HG03097 (cell line): ENCODE results near the gene UTS2R.
A peak's percentile ranks its signal among the peaks of the same experiment; 100 is the strongest.
"Not testable (repeated sequence)": the region's sequence is repeated elsewhere in the genome, so short reads cannot be mapped to it uniquely, and the experiment has no call there.

Source experiments
- ATAC-seq: cut with Tn5 transposase; IDR thresholded peaks from one replicate; pipeline ENCODE4 v1.9.1; 2021; ENCODE audit not compliant: unreplicated experiment, low FRiP score

UTS2R gene

DNA sequence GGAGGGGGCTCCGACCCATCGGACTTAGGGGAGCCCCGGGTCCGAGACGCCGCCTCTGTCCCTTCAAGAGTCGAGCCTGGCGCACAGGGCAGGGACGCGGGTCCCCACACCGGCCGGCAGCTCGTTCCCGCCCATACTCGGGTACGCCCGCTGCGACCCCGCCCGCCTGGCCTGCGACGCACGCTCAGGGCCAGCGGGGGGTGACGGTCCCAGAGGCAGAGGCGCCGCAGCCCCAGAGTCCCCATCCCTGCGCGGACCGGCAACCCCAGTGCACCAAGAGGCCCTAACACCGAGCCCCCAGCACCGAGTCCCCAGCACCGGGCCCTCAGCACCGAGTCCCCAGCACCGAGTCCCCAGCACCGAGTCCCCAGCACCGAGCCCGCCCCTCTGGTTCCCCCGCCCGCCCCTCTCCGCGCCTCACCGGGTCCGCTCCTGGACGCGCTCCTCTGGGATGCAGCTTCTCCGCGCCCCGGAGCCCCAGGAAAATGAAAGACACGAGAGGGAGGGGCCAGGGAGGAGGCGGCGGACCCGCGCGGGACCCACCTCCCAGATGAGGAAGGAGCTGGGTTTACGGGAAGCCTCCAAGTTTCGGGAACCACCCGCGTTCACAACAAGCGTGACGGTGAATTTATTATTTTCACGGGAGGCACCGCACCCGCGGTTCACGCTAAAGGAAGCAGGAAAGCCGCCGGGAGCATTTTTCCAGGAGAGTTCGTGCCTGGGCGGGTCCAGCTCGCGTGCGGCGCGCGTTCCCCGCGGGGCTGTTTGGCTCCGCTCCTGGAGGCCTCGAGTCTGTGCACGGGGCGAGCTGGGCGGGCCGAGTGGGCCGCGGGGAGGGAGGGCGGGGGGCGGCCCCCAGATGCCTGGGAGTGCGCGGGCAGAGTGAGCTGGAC lies 38.0 kb upstream of the UTS2R start, which contains the start of gene SECTM1:
TSS of gene SECTM1 (minus strand) at position 488 of the 893 bp plus-strand sequence. CDS start 6,526 bp downstream, outside the sequence.
- no peak for ATAC-seq

DNA sequence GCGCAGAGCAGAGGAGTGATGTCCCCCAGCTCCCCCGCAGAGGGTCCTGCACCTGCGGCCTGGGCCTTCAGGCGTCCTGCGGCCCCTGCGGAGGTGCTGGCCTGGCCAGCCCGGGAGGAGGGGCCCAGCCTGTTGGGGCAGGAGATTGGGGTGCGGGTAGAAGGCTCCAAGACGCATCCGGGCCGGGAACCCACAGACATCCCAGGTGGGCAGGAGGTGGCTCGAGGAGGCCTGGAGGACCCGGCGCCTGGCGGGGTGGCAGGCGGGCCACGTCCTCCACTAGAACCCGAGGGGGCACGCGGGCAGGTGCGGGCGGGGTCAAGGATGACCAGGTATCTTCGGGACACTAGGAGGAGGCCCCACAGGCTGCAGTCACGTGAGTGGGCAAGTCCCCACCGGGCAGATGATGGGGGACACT lies 37.4 kb upstream of the UTS2R start:
- ATAC-seq = no peak

DNA sequence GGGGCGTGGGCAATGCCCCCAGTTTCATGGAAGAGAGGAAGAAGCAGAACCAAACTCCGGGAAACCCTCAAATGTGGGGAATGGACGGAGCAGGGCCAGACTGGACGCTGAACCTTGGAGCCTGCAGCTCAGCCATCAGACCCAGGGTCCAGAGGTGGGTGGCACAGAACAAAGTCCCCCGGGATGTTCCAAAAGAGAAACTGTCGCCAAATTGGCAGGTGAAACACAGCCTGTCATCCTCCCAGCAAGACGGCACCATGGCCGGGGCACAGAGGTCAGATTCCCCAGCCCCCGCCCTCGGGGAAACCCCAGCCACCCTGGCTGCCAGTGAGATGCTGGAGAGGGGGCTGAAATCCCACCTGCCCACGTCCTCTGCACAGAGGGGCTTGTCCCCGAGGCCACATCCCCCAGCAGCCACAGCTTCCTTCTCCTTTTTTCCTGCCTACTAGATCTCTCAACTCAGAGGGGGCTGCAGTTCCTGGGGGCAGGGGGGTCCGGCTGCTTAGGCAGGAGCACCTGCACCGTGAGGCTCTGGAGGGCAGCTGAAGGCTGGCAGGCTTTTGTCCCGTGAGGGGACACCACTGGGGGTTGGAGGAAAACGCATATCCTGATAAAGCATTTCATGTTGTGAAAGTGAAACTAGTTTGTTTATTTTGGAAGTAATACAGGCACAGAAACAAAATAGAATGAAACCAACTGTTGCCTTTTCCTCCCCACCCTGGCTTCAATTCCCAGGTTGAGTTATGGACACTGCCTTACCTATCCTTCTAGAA lies 36.8 kb upstream of the UTS2R start:
- no peak for ATAC-seq

DNA sequence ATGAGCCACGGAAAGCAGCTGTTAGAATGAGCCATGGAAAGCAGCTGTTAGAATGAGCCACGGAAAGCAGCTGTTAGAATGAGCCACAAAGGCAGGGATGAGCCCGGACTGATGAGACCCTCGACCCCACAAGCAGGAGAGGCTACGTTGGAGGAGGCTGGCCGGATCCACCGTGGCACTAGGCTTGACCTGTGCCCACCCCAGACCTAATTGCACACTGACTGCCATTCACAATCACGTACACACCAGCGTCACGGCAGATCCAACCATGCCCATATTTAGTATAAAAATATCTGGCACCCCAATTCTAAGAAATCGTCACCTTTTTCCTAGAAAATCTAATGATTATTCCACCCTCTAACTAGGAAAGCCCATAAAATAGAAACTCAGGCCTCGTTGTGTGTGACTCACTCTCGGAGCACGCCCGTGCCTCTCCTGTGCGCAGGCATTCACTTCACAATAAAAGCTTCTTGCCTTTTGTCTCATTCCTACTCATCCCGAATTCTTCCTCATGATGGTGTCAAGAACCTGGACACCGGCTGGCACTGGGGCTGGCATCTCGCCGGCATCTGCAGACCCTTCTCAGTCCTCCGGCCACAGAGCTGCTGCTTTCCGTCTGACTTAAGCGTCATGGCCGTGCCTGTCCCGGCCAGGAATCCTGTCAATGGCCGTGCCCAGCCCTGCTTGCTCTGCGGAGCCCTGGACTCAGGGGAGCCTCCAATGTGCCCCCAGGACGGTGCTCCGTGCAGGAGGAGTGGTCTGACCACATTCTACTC lies 32.5 kb upstream of the UTS2R start:
- no peak for ATAC-seq

DNA sequence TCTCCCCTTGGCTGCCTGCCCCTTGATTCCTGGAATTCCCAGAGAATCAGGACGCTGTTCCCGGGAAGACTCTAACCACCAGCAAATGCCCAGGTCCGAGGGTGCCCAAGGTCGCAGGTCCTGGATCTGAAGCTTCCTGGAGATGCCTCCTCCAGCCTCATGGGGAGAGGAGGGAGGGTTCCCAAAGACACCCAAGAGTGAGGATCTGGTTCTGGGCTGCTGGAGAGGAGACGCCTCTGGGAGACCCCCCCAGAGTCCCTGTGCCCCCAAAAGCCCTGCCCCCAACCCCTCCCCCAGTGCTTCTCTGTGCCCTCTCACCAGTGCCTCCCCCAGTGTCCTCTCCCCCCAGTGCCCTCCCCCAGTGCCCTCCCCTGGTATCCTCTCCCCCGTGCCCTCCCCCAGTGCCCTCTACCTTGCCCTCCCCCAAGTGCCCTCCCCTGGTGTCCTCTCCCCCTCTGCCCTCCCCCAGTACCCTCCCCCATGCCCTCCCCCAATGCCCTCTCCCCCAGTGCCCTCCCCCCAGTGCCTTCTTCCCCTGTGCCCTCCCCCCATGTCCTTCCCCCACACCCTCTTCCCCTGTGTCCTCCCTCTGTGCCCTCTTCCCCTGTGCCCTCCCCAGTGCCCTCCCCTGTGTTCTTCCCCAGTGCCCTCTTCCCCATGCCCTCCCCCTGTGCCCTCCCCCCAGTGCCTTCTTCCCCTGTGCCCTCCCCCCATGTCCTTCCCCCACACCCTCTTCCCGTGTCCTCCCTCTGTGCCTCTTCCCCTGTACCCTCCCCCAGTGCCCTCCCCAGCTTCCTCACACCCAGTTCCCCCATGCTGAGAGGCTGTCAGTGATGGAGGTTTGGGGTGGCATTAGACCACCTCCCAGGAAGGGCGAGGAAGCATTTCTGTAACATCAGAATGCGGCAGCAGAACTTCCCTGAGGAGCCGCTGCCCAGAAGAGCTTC lies 31.7 kb upstream of the UTS2R start:
- ATAC-seq = no peak

DNA sequence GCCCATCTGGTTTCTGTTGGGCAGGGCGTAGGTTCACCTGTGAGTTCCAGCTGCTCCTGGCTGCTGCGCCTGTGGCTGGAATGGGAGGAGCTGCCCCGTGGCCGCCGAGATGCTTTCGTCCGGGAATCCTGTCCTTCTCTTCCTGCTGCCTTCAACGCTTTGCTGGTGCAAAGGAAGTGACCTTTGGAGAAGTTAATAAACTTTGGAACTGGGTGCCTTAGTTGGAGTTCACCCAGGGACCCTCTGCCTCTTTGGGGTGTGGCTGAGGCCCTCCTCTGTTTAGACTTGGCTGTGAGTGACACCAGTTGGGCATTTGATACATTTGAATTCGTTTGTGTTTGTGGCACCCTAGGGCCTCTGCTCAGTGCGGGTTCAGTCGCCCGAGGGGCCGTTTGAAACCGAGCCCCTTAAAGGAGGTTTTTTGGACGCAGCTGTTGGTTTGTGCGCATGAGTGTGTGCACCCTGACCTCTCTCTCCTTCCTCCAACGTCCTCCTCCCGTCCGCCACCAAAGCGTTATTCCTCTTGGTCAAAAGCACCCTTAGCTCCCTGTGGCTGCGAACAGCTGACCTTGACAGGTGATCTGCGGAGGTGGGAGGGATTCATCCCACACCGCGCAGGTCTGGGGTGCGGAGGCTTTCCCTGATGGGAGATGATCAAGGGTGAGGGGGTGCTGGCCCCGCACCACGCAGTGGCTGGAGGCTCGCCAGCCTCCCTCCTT lies 29.0 kb upstream of the UTS2R start:
- ATAC-seq = no peak

DNA sequence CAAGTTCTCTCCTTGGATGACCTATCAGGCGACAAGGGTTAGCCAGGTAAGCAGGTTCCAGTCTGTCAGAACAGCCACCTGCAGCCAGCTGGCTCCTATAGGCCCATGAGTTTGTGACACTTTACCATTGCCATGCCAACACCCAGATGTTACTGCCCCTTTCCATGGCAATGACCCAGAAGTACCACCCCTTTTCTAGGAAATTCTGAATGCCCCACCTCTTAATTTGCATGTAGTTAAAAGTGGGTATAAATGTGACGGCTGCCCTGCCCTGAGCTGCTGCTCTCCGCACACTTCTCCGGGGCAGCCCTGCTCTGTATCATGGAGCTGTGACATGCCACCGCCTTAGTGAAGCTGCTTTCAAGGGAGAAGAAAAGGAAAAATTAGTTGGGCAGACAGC lies 28.0 kb upstream of the UTS2R start:
- no peak for ATAC-seq

DNA sequence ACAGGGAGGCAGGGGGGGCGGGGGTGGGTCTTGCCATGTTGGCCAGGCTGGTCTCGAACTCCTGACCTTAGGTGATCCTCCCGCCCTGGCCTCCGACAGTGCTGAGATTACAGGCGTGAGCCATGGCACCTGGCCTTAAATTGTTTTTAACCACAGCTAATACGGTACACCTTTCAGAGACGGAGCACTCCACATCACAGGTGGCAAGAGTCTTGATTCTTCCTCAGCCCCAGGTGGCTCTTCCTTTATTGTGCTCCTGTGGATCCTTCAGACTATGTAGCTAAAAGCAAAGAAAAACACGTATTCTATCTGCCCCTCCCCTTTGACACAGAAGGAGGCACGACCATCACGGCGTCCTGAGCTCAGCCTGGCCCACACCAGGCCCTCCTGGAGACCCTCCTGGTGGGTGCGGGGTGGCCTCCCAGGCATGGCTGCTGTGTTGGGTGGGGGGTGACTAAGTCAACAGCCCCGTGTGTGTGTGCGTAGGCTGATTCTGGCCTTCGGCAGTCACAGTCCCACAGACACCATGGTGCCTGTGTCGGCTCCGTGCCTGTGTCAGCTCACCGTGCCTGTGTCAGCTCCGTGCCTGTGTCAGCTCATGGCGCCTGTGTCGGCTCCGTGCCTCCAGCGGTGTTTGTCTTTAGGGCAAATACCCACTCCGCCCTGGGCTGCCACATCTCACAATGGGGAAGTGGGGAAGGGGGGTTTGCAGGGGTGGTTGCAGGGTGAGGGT lies 27.2 kb upstream of the UTS2R start:
- ATAC-seq = no peak

DNA sequence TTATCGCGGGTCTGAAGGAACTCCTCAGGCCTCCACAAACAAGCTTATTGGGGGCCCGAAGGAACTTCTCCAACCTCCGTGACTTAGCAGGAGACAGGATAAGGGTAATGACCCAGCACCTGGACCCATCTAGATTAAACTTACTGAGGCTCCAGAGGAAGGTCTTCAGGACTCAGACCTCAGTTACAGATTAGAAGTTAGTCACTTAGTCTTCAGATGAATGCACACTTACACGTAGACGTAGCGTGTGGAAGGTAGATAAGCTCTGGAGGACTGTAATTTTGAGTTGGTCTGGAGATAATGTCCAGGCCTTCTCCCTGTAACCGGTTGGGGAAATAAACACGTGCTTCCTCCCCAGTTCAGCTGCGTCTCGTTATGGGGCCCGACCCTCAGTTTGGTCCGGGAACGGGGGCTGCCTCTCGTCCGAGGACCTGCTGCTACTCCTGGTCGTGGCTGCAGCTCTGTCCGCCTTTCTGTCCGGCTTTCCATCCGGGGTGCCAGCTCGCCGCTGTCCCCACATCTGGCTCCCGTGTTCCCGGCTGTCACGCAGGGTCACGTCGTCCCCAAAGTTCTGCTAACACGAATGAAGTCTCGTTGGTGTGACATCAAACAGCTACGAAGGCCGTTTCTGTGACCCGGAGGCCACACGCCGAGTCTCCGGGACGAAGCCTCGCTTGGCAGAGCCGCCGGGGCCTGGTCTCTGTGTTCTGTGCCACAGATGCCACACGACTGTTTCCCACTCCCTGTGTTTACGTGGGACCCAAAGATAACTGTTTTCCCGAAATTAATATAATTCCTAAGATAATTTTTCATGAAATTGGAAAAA lies 26.2 kb upstream of the UTS2R start:
- no peak for ATAC-seq

DNA sequence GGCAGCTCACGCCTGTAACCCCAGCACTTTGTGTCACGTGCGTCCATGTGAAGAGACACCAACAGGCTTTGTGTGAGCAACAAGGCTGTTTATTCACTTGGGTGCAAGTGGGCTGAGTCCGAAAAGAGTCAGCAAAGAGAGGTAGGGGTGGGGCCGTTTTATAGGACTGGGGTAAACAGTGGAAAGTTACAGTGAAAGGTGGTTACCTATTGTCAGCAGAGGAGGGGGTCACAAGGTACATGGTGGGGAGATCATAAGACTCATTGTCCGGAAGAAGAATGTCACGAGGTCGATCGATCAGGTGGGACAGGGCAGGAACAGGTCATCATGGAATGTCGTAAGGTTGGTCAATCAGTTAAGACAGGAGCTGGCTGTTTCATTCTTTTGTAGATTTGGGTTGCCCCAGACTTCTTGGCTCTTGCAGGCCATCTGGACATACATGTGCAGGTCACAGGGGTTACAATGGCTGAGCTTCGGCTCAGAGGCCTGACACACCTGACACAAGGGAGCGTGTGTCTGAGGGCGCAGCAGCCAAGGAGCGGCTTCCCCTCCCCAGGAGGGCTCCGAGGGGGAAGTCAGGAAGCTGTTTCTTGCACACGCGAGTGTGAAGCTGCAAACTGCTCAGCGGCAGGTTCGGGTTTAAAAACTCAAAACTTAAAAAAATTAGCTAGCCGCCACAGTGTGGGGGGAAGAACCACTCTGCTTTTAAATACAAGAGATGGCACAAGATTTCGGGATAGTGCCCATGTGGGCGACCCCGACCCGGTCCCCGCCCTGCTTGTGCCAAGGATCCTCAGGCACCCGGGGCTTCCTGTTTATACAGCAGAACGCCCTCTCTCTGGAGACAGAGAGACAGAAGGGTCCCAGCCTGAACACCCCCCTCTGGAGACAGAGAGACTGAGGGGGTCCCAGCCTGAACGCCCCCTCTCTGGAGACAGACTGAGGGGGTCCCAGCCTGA lies 24.9 kb upstream of the UTS2R start:
- ATAC-seq = no peak

DNA sequence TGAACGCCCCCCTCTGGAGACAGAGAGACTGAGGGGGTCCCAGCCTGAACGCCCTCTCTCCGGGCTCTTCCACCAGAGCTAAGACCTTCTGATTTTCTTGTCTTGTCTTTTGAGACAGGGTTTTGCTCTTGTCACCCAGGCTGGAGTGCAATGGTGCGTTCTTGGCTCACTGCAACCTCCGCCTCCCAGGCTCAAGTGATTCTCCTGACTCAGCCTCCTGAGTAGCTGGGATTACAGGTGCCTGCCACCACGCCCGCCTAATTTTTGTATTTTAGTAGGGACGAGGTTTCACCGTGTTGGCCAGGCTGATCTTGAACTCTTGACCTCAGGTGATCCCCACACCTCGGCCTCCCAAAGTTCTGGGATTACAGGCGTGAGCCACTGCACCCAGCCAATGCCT lies 23.6 kb upstream of the UTS2R start:
- not testable (repeated sequence) for ATAC-seq

DNA sequence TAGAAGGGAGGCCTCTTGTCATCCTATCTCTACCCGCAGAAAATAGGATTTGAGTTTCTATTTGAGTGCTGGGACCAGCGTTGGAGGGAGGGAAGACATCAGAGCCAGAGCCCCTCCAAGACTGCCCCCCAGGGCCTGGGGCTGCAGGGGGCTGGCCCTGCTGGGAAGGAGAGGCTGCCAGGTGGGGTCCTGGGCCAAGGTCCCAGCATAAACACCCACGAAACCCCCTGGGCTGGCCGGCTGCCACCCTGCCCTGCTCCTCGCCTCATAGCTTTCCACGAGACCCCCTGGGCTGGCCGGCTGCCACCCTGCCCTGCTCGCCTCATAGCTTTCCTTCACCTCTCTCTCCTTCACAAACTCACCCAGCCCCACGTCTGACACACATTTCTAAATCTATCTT lies 23.1 kb upstream of the UTS2R start:
- ATAC-seq = no peak

DNA sequence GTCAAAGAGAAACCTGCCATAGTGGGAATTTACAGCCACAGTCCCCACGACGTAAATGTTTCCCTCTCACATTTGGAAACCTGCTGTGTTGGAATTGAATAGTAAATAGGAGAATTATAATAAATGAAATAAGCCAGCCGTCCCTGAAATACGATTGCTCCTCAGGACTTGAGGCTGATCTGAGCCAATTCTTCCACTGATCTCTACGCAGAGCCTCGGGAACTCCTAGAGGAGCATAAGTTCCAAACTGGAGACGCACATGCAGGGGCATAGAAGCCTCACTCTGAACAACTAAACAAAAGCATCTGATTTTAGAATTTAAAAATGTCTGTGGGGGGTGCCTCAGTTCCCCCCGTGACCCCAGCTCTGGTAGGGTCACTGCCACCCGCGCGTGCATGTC lies 22.7 kb upstream of the UTS2R start:
- ATAC-seq = no peak

DNA sequence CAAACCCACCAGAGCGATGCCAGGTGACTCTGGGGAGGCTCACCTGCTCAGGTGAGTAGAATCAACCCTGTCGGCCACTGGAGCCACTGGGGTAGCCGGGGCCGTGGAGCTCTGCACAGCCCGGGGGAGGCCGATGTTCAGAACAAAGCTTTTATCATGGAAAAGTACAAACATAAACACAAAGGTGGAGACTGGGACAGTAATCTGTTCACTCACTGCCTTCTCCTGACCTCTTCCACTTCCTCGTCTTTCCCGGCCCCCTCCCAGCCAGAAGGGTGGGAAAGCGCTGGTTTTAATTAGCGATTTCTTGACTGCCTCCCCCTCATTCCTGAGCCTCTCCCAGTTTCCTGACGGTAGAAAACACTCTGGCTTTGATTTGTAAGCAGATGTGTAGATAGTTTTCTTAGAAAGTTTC lies 22.3 kb upstream of the UTS2R start:
- ATAC-seq = no peak

DNA sequence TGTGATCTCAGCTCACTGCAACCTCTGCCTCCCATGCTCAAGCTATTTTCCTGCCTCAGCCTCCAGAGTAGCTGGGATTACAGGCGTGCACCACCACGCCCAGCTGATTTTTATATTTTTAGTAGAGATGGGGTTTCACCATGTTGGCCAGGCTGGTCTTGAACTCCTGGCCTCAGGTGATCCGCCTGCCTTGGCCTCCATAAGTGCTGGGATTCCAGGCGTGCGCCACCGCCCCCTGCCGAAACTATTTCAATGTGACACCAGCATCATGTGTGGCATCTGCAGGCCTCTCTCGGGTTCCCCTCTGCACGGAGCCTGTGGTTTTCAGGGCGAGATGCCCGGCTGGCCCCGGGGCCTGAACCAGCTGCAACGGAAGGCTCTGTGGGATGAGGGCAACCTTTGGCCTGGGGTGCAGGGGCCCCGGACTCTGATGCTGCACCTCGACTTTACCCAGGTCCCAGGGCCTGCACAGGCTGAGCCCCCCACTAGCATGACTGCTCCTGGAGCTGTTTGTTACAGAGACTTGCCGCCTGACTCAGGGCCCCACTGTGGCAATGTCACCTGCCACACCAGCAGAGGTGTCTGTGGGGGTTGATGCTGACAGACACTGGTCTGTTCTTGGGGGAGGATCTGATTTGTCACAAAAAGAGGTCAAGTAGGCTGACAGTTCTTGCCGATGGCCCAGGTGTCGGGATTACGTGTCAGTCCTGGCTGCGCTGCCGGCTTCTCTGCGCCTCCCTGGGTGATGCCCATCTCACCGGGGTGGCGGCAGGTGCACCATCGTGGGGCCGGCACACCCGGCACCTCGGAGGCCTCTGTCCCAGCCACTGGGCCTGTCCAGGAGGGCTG lies 21.2 kb upstream of the UTS2R start:
- peak; percentile 27 for ATAC-seq

DNA sequence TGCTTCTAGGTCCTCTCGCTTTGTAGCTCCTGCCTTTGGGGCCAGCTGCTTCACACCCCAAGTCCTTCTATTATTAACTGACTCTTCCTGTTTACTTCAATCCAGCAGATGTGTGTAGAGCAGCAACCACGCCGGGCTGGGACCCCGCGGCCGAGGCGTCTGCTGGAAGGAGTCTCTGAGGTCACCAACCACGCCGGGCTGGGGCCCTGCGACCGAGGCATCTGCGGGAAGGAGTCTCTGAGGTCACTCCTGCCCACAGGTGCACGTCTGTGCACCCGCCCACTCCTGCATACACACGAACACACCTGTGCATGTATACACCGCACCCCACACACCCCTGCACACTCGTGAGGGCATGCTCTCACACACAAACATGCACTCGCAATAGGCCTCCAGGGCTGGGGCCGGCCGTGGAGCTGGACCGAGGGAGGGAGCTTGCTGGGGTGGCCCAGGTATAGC lies 20.3 kb upstream of the UTS2R start:
- ATAC-seq = peak; percentile 66
